SU-DHL-6 (cell line): ENCODE data around the gene RASGRF2.

Experiments
- H2AFZ ChIP-seq: fragments of 200-600 bp; sonication (generic); 2 replicates; pipeline ENCODE4 v1.6.1; 2014; ENCODE audit warnings: low read depth, mild to moderate bottlenecking, moderate library complexity, mixed read lengths, antibody characterized with exemption, low read length; ENCODE audit not compliant: severe bottlenecking
- H3F3A ChIP-seq: fragments of 200-600 bp; shearing (Covaris generic); 2 replicates; pipeline ENCODE4 v1.6.0; 2016; ENCODE audit warnings: antibody characterized with exemption, mild to moderate bottlenecking; ENCODE audit not compliant: insufficient read depth
- H3K27ac ChIP-seq: fragments of 200-600 bp; sonication (generic); 2 replicates; pipeline ENCODE4 v1.5.1; 2016; ENCODE audit warnings: low read depth, mild to moderate bottlenecking, low read length, moderate library complexity, mixed read lengths
- H3K27me3 ChIP-seq: fragments of 200-600 bp; sonication (generic), shearing (Covaris generic); 2 replicates; pipeline ENCODE4 v1.6.0; 2014; ENCODE audit warnings: mild to moderate bottlenecking, low read length
- H3K36me3 ChIP-seq: fragments of 200-600 bp; sonication (generic); 2 replicates; pipeline ENCODE4 v1.6.1; 2014; ENCODE audit warnings: mild to moderate bottlenecking, low read length, mixed read lengths
- H3K4me2 ChIP-seq: fragments of 300-600, 200-600 bp; shearing (Covaris generic), sonication (generic); 2 replicates; pipeline ENCODE4 v1.6.0; 2014; ENCODE audit warnings: low read length, low read depth, mild to moderate bottlenecking; ENCODE audit not compliant: poor library complexity, severe bottlenecking
- H3K4me3 ChIP-seq: fragments of 200-600 bp; sonication (generic); 2 replicates; pipeline ENCODE4 v1.5.1; 2014; ENCODE audit warnings: antibody characterized with exemption, low read length, mild to moderate bottlenecking, mixed read lengths; ENCODE audit not compliant: insufficient read depth, poor library complexity, severe bottlenecking
- H3K79me2 ChIP-seq: fragments of 200-600 bp; sonication (generic); 2 replicates; pipeline ENCODE4 v1.6.1; 2014; ENCODE audit warnings: mild to moderate bottlenecking, low read length, moderate library complexity; ENCODE audit not compliant: insufficient read depth
- H3K9ac ChIP-seq: fragments of 200-600 bp; sonication (generic); 2 replicates; pipeline ENCODE4 v1.7.0; 2014; ENCODE audit warnings: mild to moderate bottlenecking, low read length
- H3K9me2 ChIP-seq: fragments of 200-600 bp; sonication (generic); replicated peaks from 2 replicates; pipeline ENCODE4 v1.6.1; 2014; ENCODE audit warnings: low read length; ENCODE audit not compliant: insufficient read depth
- H3K9me3 ChIP-seq: fragments of 200-600 bp; sonication (generic); 2 replicates; pipeline ENCODE4 v1.6.1; 2014; ENCODE audit warnings: low read length, mixed read lengths; ENCODE audit not compliant: insufficient read depth
- H4K20me1 ChIP-seq: fragments of 200-600 bp; sonication (generic); 2 replicates; pipeline ENCODE4 v1.6.1; 2014; ENCODE audit warnings: low read depth, mild to moderate bottlenecking, antibody characterized with exemption, low read length, moderate library complexity, mixed read lengths
- EZH2phosphoT487 ChIP-seq: fragments of 200-600 bp; sonication (generic), shearing (Covaris generic); conservative IDR thresholded peaks from 2 replicates; pipeline ENCODE4 v1.6.1; 2018; ENCODE audit warnings: mild to moderate bottlenecking, antibody characterized with exemption, low read length, moderate library complexity, mixed read lengths
- TF ChIP-seq, protein P1 (sequence below): fragments of 200-600 bp; sonication (generic); IDR thresholded peaks from one replicate; pipeline ENCODE4 v1.5.1; 2017; ENCODE audit warnings: antibody characterized with exemption, mild to moderate bottlenecking, low read length, moderate library complexity; ENCODE audit not compliant: insufficient read depth, poor library complexity, severe bottlenecking

RASGRF2 gene

DNA sequence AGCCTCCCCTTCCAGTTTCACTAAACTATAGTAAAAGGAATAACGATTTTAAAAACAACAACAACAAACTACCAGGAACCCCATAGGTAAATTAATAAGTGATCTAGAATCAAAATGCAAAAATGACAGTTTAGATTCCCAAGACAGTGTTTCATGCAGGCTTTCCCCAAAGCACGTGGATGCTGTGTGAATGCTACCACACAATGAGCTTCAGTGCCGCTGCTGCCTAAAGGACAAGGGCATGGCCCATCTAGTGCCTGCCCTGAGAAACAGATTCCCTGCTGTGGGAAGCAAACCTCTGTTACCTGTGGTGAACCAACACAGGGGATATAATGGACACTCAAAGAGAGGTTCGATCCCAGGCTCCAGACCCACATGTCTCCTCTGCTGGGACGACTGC, 249.2 kb downstream of the RASGRF2 start:
- H3K27me3 ChIP-seq, result no peaks in the 10 kb centered on the region
- H3K4me2 ChIP-seq, result no peak overlapping the region
- no peak overlapping the region for H3K4me3 ChIP-seq
- no peaks in the 10 kb centered on the region for H3F3A ChIP-seq
- no peaks in the 10 kb centered on the region for H3K36me3 ChIP-seq
- H4K20me1 ChIP-seq, result no peaks in the 10 kb centered on the region
- no peaks in the 10 kb centered on the region for H3K79me2 ChIP-seq
- no peak overlapping the region for H3K9ac ChIP-seq
- no peaks in the 10 kb centered on the region for H3K9me3 ChIP-seq
- H2AFZ ChIP-seq, result no peak overlapping the region
- TF ChIP-seq EZH2phosphoT487, result no peak
- TF ChIP-seq, protein P1, sequence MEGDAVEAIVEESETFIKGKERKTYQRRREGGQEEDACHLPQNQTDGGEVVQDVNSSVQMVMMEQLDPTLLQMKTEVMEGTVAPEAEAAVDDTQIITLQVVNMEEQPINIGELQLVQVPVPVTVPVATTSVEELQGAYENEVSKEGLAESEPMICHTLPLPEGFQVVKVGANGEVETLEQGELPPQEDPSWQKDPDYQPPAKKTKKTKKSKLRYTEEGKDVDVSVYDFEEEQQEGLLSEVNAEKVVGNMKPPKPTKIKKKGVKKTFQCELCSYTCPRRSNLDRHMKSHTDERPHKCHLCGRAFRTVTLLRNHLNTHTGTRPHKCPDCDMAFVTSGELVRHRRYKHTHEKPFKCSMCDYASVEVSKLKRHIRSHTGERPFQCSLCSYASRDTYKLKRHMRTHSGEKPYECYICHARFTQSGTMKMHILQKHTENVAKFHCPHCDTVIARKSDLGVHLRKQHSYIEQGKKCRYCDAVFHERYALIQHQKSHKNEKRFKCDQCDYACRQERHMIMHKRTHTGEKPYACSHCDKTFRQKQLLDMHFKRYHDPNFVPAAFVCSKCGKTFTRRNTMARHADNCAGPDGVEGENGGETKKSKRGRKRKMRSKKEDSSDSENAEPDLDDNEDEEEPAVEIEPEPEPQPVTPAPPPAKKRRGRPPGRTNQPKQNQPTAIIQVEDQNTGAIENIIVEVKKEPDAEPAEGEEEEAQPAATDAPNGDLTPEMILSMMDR, result no peak
- H3K27ac ChIP-seq, result no peak overlapping the region
- no peaks in the 10 kb centered on the region for H3K9me2 ChIP-seq

DNA sequence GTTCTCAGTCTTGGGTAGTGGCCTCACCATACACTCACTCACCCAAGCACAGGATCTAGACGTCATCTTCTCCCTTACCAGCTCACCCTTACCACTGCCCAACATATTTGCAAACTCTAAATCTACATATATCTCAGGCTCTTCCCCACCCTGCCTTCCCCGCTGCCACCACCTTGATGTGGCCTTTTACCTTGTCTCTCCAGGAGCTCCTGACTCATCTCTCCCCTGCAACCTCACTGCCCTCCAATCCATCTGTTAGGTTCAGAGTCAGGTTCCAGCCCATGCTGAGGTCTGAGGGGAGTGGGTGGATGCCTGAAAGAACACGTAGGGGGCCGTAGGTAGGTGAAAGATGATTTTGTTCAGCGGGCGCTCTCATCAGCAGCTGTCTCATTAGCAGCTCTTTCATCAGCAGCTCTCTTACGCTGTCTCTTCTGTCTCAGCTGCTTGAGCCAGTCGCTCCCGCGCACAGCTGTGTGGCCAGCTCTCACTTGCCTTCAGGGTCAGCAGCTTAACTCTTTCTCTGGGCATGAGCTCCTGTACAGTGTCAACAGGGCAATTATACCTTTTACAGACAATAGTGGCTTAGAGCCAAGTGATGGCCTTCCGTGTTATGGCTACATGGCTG, 249.8 kb downstream of the RASGRF2 start:
- Histone ChIP-seq H3K4me3 (no peak overlapping the region), H3K9me3 (no peaks in the 10 kb centered on the region), H4K20me1 (no peaks in the 10 kb centered on the region), H3K9ac (no peak overlapping the region), H3K27ac (no peak overlapping the region), H3K79me2 (no peaks in the 10 kb centered on the region), H3K4me2 (no peak overlapping the region), H3K9me2 (no peaks in the 10 kb centered on the region), H3F3A (no peaks in the 10 kb centered on the region), H3K36me3 (no peaks in the 10 kb centered on the region), H2AFZ (no peak overlapping the region), H3K27me3 (no peaks in the 10 kb centered on the region)
- TF ChIP-seq, protein P1, result no peak
- TF ChIP-seq EZH2phosphoT487, result no peak

GRCh38 chr5:81212211-81212751, 252.1 kb downstream of the RASGRF2 start:
- no peak overlapping the region for H3K4me3 ChIP-seq
- H3K79me2 ChIP-seq, result no peaks in the 10 kb centered on the region
- H3K36me3 ChIP-seq, result no peaks in the 10 kb centered on the region
- no peak overlapping the region for H3K9ac ChIP-seq
- no peaks in the 10 kb centered on the region for H3K9me3 ChIP-seq
- H3K27ac ChIP-seq, result no peak overlapping the region
- TF ChIP-seq, protein P1, result no peak
- no peak for TF ChIP-seq EZH2phosphoT487
- no peaks in the 10 kb centered on the region for H3K9me2 ChIP-seq
- no peaks in the 10 kb centered on the region for H3K27me3 ChIP-seq
- H3F3A ChIP-seq, result no peaks in the 10 kb centered on the region
- no peak overlapping the region for H3K4me2 ChIP-seq
- no peaks in the 10 kb centered on the region for H4K20me1 ChIP-seq
- no peak overlapping the region for H2AFZ ChIP-seq
